ENCODE results near the gene COL4A2.

The COL4A2 gene

DNA sequence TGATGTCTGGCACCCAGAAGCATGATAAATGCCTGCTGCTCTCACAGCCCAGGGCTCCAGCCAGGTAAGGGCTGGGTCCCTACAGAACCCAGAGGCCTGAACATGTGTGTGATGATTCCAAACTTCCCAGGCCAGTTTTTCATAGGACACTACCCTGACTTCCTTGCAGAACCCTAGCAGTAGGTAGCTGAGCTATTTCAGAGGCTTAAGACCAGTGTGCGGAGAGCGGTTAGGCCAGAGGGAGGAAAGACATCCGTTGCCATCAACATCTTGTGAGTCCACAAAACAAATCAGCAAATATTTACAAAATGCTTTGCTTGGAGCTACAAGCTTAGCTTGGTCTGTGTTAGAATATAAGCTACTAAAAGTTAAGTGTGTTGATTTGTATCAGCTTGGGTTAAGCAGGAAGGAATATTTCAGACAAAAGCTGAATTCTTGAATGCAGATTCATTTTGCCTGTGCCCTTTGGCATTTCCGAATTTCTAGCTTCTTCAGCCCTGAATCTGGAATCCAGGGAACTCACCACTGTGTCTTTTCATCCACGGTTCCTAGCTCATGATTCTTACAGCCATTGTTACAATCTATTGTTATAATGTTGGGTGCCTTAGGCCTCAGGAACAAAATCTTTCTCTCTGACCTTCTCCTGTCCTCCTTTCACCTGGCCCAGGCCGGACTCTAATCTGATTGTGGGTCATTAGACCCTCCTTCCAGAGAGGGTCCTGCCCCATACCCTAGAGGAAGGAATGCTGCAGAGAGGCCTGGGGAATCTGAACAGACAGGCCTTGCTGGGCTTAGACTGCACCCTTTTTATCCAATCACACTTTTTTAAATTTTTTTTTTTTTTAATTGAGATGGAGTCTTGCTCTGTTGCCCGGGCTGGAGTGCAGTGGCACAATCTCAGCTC is 242.1 kb downstream of the COL4A2 start:
- no peak for DNase-seq

DNA sequence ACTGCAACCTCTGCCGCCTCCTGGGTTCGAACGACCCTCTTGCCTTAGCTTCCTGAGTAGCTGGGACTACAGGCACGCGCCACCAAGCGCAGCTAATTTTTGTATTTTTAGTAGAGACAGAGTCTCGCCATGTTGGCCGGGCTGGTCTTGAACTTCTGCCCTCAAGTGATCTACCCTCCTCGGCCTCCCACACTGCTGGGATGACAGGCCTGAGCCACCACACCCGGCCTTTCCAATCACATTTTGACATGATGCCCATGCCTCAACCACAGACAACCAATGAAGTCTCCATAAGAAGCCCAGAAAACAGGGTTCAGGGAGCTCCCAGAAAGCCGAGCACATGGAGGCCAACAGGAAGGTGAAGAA is 242.7 kb downstream of the COL4A2 start:
- no peak for DNase-seq

DNA sequence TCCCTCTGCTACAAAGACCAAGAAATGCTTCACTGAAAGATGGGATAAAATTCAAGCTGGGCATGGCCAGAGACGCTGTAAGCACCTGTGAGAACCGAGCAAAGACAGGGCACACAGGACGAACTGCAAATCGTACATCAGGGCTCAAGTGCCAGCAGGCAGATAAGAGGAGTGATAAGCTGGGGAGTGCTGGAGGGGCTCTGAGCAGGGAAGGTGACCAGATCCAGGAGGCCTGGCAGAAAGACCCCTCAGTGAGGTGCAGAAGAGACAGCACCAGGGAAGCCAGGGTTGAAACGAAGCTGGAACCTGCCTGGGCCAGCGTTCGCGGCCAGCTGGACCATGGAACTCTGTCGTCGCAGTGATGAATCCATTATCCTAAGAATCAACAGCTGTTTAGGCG is 244.2 kb downstream of the COL4A2 start:
- DNase-seq: no peak

DNA sequence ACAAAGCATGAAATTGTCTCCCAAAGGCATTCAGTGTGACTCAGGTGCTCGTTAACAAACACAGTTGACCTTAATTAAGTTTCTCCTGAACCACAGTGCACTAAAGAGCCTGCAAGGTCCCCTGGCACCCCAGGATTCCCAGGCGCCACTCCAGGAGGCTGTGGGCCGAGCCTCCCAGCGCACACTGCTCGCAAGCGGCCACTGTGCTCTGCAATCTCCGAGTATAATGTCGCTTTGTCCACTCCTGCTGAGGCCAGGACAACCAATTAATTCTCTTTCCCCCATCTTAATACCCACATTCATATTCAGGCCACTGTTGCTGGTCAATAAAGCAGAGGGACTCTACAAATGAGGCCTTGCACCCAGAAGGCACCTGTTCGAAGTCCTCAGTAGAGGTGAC is 245.7 kb downstream of the COL4A2 start:
- no peak for DNase-seq

DNA sequence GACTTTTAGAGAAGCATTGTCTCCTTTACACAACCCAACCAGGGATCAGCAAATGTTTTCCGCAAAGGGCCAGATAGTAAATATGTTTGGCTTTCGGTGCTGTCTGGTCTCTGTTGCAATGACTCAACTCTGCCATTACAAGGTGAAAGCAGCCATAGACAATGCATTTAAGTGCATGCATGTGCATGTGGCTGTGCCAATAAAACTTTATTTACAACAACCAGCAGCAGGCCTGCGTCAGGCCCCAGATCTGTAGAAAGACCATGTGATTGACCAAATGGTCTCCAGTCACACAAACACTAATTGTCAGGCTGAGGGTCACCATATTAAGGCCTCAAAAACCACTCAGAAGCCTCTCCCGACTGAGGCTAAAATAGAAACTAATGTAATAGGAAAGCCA is 246.3 kb downstream of the COL4A2 start:
- no peak for DNase-seq

DNA sequence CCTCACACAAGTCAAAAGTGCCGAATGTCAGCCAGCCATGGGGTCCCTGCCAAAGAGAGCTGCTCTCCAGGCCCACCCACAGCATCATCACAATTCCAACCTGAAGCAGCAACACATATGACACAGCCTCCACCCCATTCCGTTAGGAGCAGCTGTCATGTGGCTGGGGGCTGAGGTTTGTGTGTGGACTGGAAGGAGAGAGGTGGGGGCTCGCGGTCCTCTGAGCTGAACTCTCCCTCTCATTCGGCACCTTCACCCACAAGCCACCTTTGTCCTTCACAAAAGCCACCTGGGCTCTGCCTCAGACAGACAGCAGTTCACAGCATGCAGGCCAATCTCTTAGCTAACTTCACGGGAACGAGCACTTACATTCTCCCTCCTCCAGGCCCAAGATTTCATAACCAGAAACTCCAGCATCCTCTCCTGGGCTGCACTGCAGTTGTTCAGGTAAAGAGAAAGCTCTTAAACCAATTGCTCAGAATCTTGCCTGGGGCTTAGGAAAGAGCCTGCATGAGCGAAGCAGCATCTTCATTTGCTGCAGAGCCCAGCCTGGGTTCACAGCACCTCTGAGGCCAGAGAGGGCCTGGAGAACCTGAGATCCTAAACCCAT is 247.2 kb downstream of the COL4A2 start:
- DNase-seq: no peak

DNA sequence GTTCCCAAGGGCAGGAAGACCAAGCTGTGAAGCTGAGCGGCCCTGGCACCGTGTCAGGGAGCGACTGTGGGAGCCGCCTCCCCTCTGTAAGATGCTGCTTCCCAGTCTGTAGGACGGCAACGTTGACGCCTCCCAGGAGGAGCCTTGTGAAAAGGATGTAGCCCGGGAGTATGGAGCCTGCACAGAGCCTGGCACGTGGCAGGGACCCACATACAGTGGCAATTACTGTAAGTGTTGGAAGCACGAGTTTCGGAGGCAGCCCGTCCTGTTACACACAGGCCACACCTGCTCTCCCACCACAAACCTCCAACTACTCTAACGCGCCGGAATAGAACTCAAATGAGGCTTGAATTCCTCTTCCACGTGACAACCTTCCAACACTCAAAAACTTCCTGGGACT is 247.9 kb downstream of the COL4A2 start:
- DNase-seq: no peak

DNA sequence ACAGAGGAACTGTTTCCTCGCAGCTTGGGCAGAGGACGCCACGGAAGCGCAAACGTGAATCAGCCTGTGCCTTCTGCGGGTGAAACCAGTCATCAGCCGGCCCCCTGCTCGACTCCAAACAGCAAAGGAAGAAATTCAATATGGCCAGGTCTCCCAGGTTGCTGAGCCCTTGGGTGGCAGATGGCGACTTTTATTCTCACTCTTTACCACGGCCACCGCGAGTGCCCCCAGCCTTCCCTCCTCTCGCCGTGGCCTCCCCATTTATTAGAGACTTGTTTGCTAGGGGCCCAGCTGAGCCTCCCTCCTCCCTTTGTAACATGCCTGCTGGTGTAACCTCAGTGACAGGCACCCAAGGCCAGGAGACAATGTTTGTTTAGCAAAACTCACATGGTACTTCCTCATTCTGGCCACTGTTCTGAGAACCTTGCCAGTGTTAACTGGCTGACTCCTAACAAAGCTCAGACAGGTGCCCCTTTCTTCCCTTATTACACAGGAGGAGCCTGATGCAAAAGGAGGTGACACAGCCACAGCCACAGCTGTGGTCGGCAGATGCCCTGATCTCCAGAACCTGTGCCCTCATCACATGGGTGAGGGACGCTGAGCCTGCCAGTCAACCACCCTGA is 248.6 kb downstream of the COL4A2 start:
- DNase-seq: peak in 1 of 2 experiments; percentile 19

DNA sequence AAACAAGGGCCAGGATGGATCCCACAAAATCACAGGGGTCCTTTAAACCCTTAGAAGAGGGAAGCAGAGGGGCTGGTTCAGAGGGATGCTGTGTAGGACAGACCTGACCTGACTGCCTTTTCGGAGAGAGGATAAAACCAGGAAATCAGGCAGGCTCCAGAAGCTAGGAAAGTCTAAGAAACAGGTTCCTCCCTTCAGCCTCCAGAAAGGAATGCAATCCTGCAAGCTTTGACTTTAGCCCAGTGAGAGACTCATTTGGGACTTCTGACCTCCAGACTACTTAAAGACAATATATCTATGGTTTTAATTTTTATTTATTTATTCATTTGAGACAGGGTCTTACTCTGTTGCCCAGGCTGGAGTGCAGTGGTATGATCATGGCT is 249.1 kb downstream of the COL4A2 start:
- no peak for DNase-seq

DNA sequence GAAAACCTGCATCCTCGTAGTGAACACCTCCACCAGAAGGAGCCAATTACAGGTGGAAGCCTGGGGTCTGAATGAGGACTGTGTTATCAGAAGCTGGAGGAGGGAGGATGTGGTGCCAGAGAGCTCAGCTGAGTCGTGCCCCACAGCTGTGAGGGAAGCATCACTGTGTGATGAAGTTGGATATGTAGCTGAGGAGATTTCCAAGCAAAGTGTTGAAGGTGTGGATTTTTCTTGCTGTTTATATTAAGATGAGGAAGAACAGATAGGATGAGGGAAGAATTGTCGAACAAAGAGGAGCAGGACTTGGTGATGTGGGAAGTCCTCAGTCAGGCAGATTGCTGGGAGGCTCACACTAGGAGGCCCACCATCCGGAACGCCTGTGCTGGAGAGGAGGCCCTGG is 250.0 kb downstream of the COL4A2 start:
- no peak for DNase-seq

DNA sequence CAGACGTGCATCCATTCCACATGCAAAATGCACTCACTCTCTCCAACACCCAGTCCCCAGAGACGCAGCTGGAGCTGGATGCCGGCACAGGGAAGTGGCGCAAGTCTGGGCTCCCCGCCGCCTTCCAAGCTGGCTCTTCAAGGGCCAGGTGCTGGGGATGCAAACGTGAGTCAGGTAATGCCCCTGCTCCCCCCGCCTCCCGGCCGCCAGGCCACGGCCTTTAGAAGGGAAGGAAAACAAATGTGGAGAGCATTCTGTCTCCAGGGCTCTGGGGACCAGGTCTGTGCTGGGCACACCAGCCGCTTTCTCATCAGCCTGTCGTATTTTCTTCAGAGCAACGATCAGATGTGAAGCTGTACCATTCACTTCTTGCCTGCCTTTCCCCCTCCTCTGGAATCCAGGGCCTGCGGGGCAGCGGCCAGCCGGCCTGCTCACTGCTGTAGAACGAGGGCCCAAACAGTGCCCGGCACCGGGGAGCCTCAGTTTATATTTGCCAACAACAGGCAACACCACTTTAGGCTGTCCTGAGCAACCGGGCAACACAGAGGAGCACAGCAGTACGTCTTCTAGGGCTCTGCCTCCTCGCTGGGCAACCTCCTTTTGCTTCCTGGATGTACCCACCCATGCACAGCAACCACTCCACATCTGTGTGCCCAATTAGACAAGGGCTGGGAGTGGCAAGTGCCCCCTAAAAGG is 250.7 kb downstream of the COL4A2 start:
- no peak for DNase-seq

DNA sequence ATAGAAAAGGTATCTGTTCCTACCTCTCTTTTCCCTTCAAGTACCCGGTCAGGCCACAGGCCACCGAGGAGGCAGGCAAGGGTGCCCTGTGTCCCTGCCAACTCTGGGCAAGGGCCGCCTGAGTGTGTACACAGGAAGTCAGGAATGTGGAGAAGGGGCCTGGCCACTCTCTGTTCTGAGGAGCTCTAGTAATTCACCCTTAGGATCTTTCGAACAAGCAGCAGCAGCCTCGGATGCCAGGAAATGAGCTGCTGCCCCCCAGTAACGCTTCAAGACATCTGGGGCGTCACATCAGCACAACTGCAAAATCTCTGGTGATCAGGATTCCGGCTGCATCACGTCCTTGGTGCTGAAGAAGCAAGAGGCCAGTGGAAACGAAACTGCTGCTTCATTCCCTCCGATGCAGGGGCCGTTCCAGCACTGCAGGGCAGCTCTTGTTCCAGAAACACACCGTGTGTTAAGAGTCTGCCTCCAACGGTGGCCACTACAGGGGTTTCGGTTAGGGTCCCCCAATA is 252.4 kb downstream of the COL4A2 start:
- DNase-seq: no peak

DNA sequence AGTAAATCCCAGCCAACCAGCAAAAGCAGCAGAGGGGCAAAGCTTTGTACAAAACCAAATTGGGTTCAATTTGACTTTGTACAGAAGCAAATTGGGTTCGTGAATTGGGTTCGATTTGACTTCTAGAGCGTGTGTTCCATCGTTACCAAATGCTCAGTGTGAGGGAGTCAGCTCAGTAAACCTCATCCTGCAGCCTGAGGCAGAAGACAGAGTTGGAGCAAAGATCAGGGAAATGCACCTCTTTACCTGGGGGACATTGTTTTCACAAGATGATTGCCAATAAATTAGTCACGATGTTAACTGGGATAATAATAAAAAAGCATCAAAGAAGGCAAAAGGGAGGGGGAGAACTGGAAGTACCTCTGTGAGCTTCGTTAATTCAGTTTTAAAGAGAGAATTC is 252.9 kb downstream of the COL4A2 start:
- no peak for DNase-seq

DNA sequence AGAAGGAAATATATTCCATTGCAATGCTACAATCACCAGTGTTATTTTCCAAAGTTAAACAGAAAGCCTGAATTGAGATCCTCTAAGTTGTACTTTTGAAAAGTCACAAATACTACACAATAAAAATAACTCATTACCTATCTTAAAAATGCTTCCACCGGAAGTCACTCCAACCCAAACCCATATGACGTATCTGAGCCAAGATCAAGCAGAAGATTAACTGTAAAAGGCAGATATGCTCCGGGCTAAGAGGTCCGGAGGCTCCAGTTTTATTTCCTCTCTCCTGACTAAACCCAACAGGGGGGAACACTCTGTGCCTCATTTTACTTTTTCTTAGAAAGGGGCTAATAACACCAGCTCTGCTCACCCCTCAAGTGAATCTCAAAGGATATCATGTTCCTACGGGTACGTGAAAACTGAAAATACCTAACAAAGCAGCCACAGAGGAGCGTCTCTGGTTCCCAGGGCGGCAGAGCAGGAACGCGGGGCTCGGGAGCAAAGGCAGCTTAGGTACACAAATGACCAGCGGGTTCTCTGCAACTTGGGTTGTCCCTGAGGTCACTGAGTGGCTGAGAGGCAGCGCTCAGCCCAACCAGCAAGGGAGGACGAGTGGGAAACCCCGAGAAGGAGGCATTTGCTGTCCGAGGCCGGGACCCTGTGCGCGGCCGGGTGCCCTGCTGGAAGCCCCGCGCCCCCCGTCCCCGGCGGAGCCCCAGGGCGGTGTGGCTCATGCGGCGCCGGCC is 253.7 kb downstream of the COL4A2 start:
- peak; percentile 42 to 57 for DNase-seq

DNA sequence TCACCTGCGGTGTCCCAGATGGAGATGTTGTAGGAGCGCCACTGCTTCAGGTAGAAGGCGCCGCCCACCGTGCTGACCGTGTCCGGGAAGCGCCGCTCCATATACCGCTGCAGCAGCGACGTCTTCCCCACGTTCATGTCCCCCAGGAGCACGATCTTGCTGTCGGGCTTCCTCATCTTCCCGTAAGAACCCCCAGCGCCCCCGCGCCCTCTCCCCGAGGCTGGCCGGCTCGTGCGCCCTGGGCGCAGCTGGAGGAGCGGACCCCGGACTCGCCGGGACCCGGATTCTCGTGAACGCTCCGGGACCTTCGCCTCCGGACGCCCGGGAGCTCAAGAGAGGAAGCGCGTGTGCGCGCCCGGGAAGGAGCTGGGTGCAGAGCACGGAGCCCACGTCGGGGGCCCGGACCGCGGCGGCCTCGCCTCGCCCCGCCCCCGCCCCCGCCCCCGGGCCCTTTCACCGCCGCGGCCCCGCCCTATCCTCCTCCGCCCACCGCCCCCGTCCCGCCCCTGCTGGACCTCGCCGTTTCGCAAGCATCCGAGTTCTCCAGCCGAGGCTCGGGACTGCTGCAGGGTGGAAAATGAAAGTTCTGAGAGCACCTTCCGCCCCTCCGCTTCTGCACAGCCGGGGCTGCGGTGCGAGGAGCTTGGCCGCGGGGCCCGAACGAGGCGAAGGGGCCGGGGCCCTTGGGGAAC is 254.4 kb downstream of the COL4A2 start, which contains the start of gene RAB20:
Gene RAB20, minus strand, starts transcription at position 379 of the 692 bp plus-strand sequence. Its CDS starts 203 bp downstream, at position 176.
- DNase-seq: peak; percentile 70 to 94

DNA sequence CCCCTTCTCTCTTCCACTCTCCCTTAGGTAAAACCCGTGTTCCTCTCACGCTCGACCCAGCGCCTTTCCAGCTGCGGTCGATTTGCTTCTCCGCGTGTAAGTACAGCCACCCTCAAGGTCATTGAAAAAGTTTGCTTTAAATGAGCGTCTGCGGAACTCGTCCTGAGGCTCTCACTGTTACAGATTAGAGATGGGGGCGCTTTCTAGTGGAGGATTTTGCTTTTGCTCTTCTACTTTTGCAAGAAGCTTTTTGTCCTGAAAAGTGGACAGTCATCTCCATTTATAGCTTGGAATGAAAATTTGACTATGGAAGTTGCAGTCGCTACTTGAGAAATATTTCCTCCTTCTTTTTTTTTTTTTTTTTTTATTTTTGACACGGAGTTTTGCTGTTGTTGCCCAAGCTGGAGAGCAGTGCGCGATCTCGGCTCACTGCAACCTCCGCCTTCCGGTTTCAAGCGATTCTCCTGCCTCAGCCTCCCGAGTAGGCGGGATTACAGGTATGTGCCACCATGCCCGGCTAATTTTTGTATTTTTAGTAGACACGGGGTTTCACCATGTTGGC is 255.0 kb downstream of the COL4A2 start:
- no peak for DNase-seq

Measured in SHP77 (cell line).